HG03521 (cell line): ENCODE measurements around the gene CABP2.
"Not testable (repeated sequence)": the region's sequence is repeated elsewhere in the genome, so short reads cannot be mapped to it uniquely, and the experiment has no call there.

Experiments used
- ATAC-seq: cut with Tn5 transposase; IDR thresholded peaks from one replicate; pipeline ENCODE4 v1.9.1; 2021; ENCODE audit warnings: mild to moderate bottlenecking, moderate library complexity; ENCODE audit not compliant: unreplicated experiment

The CABP2 gene

GRCh38 chr11:67539550-67539949, 16.3 kb upstream of the CABP2 start:
- no peak for ATAC-seq

GRCh38 chr11:67538823-67539505, 15.7 kb upstream of the CABP2 start:
- no peak for ATAC-seq

- no peak for ATAC-seq
Measured at GRCh38 chr11:67538306-67538705, 15.1 kb upstream of the CABP2 start.

GRCh38 chr11:67535561-67535960, 12.3 kb upstream of the CABP2 start:
- no peak for ATAC-seq

- no peak for ATAC-seq
Measured at GRCh38 chr11:67534070-67534679, 10.9 kb upstream of the CABP2 start.

GRCh38 chr11:67532889-67533288, 9.6 kb upstream of the CABP2 start:
- ATAC-seq = no peak

GRCh38 chr11:67530282-67530592, 7.0 kb upstream of the CABP2 start:
- no peak for ATAC-seq

GRCh38 chr11:67528376-67528775, 5.1 kb upstream of the CABP2 start:
- no peak for ATAC-seq

GRCh38 chr11:67525275-67525976, 2.2 kb upstream of the CABP2 start:
- no peak for ATAC-seq

- ATAC-seq = no peak
Measured at GRCh38 chr11:67524480-67524808, 1.2 kb upstream of the CABP2 start.

GRCh38 chr11:67523556-67524479, 572 bp upstream of the CABP2 start:
- ATAC-seq = no peak

- no peak for ATAC-seq
Measured at GRCh38 chr11:67522338-67522737, 908 bp downstream of the CABP2 start.

GRCh38 chr11:67521924-67522323, 1.3 kb downstream of the CABP2 start:
- ATAC-seq = no peak

- ATAC-seq = no peak
Measured at GRCh38 chr11:67520856-67521824, 2.1 kb downstream of the CABP2 start.

GRCh38 chr11:67519726-67520125, 3.5 kb downstream of the CABP2 start:
- no peak for ATAC-seq

- ATAC-seq = no peak
Measured at GRCh38 chr11:67517784-67518552, 5.3 kb downstream of the CABP2 start.

- ATAC-seq = no peak
Measured at GRCh38 chr11:67516806-67517205, 6.4 kb downstream of the CABP2 start.

- no peak for ATAC-seq
Measured at GRCh38 chr11:67514116-67514515, 9.1 kb downstream of the CABP2 start.

GRCh38 chr11:67511558-67511957, 11.7 kb downstream of the CABP2 start:
- ATAC-seq = not testable (repeated sequence)

GRCh38 chr11:67510023-67510345, 13.3 kb downstream of the CABP2 start:
- ATAC-seq = no peak
